GM18873 (cell line): ENCODE data around the gene DTX3.
A peak's percentile ranks its signal among the peaks of the same experiment; 100 is the strongest.

Experiments
- ATAC-seq: cut with Tn5 transposase; IDR thresholded peaks from one replicate; pipeline ENCODE4 v1.9.1; 2021; ENCODE audit warnings: mild to moderate bottlenecking, moderate library complexity, moderate number of reproducible peaks; ENCODE audit not compliant: unreplicated experiment, low FRiP score

DTX3 gene

DNA sequence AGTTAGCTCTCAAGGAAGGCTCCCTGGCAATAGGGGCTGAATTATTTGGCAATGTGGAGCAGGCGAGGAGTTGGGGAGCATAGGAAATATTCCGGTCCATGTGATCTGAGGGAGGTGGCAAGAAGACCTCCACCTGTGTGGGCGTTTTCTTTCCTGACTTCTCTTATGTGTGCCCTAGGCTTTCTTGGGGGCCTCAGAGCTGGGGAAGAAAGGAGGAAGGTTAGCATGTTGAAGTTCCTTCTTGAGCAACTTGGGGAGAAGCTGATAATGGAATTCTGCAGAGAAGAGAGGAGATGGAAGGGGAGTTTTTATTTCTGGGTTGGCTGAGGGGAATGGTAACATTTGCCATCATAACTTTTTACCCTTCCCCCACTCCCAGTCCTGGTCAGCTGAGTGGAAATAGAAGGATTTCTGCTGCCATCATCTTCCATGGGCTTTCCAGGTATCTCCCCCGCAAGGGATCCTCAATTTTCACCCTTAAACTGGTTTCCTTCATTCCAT lies 1.2 kb downstream of the DTX3 start:
- ATAC-seq, result no peak

DNA sequence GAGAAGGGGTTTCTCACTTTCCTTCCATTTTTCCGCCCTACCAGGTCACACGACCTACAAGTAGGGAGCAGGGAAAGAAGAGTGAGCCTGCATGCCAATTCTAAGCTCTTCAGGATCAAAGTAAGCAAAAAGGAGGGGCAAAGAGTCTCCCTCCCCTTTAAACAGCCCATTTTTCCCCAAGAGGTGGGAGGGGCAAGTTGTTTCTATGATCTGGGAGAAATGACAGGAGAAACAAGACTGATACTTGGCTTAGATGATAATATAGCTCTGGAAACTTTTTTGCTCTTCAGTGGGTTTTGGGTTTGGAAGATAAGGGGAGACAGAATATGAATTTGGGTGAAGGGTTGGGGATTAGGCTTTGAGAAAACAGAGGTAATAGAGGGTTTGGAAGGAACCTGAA lies 1.8 kb downstream of the DTX3 start:
- no peak for ATAC-seq

DNA sequence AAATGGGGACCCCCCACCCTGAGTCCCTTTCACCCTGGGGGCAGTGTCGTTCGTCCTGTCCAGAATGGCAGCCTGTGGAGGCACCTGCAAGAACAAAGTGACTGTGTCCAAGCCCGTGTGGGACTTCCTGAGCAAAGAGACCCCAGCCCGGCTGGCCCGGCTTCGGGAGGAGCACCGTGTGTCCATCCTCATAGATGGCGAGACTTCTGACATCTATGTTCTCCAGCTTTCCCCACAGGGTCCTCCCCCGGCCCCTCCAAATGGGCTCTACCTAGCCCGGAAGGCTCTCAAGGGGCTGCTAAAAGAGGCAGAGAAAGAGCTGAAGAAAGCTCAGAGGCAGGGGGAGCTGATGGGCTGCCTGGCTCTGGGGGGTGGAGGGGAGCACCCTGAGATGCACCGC lies 2.2 kb downstream of the DTX3 start:
- ATAC-seq, result no peak

DNA sequence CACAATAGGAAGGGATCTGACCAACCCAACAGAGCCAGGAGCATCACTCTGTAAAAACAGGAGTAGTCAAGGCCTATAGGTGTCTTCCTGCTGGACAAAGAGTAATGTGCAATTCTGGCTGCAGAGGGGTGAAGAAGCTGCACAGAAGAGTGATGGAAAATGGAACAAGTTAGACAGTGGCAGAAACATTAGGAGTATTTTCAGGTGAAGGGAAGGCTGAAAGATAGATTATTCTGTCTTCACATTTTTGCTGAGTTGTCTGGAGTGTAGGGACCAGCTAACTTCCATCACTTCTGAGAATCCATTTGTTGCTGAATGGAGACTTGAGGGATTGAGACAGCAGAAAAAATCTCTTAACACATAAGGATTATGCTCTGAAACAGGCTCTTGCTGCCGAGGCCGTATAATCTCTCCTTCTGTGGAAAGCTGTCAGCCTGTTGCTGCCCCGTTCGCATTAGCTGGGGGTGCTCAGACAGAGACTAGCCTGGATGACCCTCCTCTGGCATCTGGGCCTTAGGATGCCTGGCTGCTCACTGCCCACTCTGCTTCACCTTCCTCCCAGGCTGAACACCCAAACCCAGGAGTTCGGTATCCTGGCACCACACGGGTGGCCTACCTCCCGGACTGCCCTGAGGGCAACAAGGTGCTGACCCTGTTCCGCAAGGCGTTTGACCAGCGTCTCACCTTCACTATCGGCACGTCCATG lies 3.5 kb downstream of the DTX3 start:
- ATAC-seq, result no peak

DNA sequence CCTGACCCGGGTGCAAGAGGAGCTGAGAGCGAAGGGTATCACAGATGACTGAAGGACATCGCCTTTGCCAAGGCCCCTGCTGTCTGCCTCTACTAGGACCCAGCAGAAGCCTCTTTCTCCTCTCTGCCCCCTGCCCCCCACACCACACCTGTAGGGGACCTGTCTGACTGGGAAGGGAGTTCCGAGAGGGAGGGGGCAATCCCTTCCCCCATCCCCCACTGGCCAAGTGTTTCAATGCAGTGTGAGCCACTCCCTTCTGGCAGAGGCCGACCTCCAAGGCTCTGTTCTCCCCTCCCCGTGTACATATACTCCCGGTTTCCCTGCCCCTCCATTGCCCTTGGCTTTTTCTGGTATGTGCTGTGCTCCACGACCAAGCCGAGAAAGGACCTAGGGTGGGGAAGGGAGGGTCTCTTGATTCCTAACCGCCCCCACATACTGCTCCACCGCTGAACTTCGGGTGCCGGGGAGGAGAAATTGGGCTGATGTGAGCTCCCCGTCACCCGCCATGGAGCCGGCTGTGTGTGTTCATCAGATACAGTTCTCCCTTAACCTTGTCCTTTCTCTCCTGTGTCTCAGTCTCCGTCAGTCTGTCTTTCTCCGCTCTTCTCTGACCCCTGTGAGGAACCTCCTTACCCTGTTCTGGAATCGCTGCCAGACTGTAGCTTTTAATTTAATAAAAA lies 4.6 kb downstream of the DTX3 start:
- no peak for ATAC-seq

DNA sequence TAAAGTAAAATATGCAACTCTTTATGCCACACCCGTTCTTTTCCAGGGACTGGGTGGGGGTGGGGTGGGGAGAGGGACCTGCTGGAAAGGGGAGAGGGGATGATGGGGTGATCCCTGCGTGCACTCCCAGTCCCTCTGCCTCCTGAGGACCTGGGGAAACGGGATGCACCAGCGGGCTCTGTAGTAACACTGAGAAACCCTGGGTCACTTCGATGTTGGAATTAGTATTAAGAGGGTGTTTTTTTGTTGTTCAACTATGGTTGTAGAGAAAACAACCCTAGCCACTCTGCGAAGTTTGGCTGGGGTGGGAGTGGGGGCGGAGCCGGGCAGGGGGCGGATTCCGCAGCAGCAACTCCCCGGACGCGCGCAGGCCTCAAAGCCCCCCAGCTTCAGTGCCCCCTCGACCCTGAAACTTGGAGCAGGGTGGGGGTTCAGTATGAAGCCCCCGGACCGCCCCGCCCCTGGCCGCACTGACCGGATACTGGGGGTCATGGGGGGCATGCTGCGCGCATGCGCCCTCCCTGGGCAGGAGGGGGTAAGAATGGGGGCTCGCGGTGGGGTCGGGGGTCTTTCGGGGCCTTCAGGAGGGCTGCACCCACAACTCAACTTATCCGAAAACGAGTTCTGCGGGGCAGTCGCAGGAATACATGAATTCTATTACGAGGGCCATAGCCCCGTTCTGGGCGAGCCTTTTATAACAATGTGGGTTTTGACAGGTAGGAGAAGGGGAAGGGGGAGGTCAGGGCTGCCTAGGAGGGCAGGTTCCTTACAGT lies 5.3 kb downstream of the DTX3 start:
- ATAC-seq, result no peak

DNA sequence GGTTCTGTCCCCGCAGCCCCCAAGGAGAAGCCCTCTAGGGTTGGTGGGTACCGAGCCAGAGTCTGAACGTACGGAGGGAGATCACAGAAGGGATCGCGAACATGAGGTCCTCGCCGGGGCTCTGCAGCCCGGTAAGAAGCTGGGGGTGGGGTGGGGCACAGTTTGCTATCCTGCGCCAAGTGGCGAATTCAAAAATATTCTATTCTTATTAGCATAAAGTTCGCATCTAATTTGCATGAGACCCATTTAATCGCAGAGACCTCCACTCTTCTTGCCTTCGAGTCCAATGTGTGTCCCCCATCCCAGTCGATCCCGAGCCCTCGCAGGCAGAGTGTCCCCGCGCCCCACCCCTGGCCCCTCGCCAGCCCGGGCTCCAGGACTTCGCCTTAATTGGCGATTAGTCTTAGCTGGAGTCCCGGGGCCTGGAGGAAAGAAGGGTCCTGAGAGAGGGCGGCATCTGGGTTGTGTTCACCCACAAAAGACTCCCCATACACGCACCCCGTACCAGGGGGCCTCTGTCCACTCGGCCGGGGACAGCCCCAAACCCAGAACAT lies 6.0 kb downstream of the DTX3 start:
- ATAC-seq, result no peak

DNA sequence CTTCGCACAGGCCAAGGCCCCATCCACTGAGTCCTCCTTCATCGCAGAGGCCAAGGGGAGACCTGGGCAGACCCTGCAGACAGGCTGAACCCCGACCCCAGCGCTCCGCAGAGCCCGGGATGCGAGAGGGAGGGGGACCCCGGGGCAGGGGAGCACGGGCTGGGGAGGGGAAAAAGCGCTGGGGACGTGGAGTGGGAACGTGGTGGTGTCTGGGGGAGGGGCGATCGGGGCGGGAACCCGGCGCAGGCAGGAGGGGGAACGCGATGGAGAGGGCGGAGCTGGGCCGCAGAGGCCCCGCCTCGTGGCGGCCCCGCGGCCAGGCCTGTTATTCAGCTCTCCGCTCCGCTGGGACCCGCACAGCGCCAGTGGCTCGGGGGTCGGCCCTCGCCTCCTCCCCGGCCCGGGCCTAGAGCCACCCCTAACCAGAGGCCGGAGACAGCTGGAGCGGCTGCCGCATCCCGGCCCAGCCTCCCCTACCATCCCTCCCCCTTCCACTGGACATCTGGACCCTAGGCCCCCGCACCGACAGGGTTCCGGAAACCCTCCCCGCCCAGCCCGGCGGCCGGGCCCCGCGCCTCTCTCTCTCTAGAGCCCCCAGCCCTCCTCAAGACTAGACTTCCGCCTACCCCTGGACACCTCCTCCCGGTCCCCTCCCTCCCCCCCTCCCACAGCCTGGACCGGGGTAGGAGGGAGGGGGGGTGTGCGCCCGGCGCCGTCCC lies 6.6 kb downstream of the DTX3 start, which contains the start of gene ARHGEF25:
ARHGEF25 (plus strand) TSS at position 328 of the 719 bp plus-strand sequence. CDS start 460 bp downstream, outside the sequence.
- ATAC-seq, result no peak

DNA sequence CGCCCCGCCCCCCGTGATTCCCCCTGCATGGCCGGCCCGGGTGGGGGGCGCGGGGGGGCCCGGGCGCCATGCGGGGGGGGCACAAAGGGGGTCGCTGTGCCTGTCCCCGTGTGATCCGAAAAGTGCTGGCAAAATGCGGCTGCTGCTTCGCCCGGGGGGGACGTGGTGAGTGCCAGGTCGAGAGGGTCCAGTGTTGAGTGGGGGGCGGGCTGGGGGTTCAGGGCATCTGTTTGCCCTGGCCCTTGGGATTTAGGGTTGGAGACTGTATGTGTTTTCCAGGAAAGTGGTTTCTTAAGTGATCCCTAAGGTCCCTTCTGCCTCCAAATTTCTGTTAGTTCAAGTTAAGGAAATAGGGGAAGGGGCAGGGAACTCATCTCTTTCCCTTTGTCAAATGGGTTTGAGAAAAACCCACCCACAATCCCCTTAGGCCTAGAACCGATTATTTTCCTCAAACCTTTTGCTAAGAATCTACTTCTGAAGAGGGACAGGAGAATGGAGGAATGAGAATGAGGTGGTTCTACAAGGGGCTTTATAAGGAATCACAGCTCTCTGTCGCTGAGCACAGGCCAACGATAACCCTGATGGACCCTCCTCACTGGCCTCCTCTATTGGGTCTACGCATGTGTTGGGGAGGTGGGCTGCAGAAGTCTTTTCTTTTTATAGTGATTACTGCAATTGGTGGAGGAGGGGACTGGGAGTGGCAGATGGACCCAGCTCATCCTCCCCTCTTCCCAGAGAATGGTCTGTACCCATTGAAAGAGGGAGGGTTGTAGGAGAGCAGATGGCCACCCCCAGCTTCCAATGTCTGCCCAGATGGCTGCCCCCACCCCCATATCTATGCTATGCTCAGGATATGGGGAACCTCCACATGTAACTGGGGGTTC lies 7.4 kb downstream of the DTX3 start:
- no peak for ATAC-seq

DNA sequence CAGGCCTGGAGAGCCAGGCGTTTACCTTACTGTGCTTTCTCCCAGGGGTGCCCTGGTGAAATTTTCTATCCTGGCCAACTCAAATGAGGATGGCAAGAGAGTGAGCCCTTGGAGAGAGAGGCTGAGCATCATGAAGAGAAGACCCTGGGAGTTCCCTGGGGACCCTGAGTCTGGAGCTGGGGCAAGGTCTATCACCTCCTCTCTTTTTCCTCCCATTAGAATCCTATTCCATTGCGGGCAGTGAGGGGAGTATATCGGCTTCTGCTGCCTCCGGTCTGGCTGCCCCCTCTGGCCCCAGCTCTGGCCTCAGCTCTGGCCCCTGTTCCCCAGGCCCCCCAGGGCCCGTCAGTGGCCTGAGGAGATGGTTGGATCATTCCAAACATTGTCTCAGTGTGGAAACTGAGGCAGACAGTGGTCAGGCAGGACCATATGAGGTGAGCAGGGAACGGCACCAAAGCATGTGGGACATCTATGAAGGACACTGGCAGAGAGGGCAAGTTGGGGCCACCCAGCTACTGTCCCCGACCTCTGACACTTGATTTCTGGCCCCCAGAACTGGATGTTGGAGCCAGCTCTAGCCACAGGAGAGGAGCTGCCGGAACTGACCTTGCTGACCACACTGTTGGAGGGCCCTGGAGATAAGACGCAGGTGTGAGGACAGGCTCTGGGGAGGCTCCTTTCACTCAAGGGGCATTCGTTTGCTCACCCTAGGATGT lies 8.2 kb downstream of the DTX3 start:
- no peak for ATAC-seq

DNA sequence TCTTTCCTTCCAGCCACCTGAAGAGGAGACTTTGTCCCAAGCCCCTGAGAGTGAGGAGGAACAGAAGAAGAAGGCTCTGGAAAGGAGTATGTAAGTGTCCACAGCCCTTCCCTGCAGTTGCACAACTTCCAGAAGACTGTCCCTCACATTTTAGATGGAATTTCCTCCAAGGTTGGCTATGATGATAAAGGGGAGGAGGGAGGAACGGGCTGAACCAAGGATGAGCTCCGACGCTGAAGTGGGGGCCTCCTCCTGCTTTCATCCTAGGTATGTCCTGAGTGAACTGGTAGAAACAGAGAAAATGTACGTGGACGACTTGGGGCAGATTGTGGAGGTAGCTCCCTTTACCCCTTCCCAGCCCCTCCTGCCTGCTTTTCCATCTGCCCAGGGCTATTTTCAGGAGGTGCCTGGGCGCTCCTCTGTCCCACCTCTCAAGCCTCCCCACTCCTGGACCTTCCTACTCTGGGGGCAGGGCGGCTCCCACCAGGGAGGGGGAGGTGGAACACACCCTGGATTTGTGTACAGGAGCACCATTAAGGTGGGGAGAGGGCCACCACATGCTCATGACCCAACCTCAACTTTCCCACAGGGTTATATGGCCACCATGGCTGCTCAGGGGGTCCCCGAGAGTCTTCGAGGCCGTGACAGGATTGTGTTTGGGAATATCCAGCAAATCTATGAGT lies 8.9 kb downstream of the DTX3 start:
- ATAC-seq, result no peak

DNA sequence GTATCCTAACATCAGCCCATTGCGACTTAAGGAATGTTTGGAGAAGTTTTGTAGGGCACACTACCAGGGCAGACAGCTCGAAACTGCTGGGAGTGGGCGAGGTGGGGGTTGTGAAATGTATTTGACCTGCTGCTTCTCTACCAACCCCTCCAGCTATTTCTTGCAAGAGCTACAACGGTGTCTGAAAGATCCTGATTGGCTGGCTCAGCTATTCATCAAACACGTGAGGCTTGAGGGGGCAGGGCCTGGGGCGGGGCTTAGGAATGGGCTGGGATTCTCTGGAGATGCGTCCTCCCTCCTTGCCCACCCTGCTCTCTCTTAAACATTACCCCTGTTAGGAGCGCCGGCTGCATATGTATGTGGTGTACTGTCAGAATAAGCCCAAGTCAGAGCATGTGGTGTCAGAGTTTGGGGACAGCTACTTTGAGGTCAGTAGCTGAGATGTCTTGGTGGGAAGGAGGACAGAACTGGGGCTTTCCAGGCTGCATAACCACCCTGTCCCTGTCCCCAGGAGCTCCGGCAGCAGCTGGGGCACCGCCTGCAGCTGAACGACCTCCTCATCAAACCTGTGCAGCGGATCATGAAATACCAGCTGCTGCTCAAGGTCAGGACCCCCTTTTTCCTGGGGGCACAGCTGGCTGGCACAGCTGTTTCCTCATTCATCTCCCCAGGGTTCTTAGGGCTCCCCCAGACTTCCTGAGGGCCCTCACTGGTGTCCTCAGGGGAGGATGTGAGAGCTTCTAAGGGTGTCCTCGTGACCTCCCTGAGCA lies 9.7 kb downstream of the DTX3 start:
- peak; percentile 63 for ATAC-seq

DNA sequence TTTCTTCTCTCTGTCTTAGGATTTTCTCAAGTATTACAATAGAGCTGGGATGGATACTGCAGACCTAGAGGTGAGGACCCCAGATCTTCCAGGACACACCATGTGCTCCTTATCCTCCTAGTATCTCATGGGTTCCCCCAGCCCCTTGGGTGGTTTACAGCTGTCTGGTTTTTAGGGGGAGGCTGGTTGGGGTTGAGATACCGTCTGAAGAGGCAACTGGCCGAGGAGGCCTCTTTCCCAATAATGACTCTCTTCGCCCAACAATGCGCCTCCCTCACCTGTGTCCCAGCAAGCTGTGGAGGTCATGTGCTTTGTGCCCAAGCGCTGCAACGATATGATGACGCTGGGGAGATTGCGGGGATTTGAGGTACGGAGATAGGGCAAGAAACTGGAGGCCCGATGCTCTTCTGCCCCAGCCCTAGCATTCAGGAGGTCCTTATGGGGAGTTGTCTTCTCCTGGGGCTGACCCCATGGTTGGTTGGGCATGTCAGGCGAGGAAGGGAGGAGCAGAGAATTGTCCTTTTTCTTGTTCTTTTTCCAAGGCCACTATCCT lies 10.4 kb downstream of the DTX3 start:
- ATAC-seq, result no peak

DNA sequence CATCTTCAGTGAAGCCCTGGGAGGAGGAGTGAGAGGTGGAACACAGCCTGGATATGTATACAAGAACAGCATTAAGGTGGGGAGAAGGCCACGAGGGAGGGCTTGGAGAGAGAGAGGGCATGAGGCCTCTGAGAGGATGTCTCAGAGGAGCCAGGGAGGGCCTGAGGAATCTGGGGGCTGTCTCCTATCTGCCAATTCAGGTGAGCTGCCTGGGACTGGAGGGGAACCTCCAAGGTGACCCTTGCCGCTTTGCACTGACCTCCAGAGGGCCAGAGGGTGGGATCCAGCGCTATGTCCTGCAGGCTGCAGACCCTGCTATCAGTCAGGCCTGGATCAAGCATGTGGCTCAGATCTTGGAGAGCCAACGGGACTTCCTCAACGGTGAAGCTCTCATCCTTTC lies 11.0 kb downstream of the DTX3 start:
- ATAC-seq, result no peak

DNA sequence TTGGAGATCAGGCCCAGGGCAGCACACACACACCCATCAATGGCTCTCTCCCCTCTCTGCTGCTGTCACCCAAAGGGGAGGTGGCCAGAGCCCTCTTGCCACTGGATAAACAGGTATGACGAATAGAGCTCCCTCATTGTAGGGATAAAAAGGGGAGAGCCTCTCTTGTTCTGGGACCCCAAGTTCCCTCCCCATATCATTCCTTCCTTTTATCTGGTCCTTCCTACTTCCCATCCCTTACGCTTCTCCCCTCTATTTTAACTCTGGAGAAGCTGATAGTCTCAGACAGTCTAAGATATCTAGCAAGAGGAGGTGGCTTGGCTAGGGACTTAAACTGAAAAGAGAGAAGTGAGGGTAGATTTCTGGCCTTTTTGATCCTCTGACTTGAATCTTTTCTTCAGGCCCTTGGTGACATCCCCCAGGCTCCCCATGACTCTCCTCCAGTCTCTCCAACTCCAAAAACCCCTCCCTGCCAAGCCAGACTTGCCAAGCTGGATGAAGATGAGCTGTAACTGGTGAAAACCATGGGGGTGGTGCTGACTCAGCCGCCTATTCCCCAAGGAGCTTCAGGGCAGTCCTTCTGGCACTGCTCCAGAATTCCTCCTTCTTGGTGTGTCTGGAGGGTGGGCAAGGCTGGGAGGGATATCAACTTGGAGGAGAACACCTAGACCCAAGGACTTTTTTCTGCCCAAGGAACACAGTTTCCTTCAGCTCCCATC lies 11.9 kb downstream of the DTX3 start:
- no peak for ATAC-seq

DNA sequence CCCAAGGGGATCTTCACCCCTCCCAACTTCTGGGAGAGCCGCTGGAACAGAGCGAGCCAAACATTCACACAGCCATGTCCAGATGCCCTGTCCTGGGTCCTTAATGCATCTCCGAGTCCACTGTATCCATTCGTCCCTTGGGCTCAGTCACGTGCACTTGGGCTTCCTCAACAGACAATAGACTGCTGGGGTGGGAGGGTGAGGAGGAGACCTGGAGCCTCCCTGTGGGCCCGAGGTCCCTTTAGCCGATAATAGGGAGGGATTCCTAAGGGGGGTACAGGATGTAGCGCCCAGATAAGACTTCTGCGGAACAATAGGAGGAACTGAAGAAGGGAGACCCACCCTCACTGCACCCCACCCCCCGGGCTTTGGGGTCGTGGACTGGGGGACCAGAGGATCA lies 13.3 kb downstream of the DTX3 start:
- ATAC-seq, result no peak
